Stimulated activated CD8-positive, alpha-beta memory T cell treated with anti-CD3 and anti-CD28 coated beads, Interleukin-12 subunit alpha, Interleukin-12 subunit beta, amount 100 ng/mL, for 24 hours (primary cell): ENCODE results near the gene COL18A1.
"Not testable (repeated sequence)": the region's sequence is repeated elsewhere in the genome, so short reads cannot be mapped to it uniquely, and the experiment has no call there.

ENCODE experiments used
- DNase-seq: peaks from one replicate; pipeline ENCODE4 v3.0.0-alpha.2; 2020; ENCODE audit errors: extremely low read depth

COL18A1 gene

DNA sequence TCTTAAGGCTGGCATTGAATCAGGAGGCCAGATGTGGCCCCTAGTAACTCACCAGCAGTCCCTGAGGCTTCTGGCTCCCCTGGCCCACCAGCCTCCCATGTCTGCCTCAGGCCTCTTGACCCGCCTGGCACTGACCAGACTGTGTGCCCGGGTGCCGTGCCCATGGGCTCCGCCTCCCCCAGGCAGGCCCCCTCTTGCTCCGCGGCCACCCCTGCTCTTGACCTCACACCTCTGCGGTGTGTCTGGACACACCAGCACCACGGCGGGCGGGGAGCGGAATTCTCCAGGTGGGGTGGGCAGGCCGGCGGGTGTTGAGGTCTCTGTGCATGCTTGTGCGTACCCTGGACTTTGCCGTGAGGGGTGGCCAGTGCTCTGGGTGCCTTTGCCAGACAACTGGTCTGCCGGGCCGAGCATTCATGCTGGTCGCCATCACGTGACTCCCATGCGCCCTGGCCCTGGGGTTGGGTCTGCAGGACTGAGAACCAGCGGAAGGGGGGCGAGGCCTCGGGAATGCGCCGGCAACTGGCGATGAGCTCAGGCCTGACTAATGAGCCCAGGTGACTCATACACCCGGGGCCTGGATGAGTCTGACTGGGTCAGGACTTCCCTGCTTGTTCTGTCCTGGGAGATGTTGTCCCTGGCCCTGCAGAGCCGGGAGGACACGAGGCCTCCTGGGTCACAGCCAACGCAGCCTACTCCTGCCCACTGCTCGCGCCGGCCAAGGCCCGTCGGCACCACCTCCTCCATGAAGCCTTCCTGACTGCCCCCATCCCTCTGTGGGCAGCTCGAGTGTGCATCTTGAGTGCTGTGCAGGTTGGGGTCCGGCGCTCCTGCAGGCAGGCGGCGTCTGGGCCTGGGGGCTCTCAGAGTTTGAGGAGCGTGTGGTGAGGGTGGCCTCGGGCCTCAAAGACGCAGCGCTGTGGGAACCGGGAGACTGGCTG lies 22.6 kb downstream of the COL18A1 start:
- no peak for DNase-seq

DNA sequence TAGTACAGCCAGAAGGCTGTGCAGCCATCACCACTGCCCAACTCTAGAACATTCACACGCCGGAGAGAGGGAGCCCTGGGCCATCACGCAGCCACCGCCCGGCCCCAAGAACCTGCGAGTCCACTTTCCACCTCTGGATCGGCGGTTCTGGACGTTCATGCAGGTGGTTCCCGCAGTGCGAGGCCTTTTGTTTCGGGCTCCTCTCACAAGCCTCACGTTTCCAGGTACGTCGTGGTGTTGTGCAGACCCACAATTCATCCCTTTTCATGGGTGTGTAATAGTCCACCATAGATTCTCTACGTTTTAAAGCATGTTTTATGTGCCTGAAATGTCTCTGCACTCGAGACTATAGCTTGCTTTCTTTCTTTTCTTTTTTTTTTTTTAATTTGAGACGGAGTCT lies 23.6 kb downstream of the COL18A1 start:
- DNase-seq: no peak

DNA sequence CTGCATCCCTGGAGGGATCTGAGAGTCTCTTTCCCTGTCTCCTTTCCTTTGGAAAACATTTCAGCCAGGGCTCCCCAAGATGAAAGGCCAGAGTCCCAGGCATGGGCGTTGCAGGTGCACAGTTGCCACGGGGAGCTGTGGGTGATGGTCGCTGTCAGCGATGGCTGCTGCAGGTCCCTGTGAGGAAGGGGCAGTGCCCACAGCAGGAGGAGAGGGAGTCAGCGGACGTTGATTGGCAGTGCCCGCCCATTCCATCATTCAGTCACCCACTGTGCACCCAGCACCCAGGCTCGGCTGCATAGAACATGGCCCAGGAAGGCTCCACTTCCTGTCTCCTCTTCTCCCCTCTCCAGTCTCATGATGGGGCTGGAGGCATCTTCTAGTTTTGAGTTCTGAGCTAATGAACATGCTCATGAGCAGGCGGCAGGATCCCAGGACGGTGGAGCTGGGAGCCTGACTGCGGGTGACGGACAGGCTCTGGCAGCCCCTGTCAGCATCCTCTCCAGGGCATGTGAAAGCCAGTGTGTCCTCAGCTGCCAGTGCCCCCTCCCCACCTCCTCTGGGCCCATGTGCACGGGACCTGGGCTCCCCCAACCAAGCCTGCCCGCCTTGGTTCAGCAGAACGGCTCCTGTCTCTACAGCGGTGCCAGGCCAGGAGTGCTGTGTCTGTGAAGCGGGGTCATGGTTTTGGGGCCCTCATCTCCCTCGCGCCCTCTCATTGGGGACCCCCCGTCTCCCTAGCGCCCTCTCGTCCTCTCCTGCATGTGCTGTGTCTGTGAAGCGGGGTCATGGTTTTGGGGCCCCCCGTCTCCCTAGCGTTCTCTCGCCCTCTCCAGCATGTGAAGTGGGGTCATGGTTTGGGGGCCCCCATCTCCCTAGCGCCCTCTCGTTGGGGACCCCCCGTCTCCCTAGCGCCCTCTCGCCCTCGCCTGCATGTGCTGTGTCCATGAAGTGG lies 24.5 kb downstream of the COL18A1 start:
- DNase-seq: no peak

- DNase-seq: no peak
Measured at GRCh38 chr21:45430521-45431501, 25.8 kb downstream of the COL18A1 start.

GRCh38 chr21:45431781-45432572 lies 27.0 kb downstream of the COL18A1 start:
- DNase-seq: no peak

- DNase-seq: no peak
Measured at GRCh38 chr21:45432575-45433255, 27.8 kb downstream of the COL18A1 start.

- no peak for DNase-seq
Measured at GRCh38 chr21:45433301-45433700, 28.3 kb downstream of the COL18A1 start.

- no peak for DNase-seq
Measured at GRCh38 chr21:45433911-45434644, 29.1 kb downstream of the COL18A1 start.

DNA sequence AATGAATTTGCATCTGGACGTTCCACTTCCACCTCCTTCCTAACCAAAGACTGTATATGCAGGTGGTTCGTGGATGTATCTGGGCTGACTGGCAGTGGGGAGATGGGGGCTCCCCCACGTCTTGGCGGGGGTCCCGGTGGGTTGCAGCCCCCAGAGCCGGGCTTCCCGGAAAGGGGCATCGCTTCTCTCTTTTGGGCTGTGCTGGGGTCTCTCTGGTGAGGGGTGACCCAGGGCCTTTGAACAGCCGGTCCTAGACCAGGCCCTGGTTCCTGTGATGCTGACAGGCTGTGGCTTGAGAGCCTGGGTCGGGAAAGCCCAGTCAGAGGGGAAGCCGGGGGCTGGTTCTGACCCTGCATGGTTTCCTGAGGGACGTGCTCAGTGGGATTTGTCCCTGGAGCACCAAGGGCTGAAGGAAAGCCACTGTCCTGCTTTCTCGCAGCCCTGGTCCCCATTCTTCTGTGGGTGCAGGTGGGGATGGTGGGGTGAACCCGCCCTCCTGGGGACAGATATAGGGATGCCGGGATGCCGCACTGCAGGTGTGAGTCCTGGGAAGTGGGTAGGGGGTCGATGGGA lies 29.8 kb downstream of the COL18A1 start:
- no peak for DNase-seq

DNA sequence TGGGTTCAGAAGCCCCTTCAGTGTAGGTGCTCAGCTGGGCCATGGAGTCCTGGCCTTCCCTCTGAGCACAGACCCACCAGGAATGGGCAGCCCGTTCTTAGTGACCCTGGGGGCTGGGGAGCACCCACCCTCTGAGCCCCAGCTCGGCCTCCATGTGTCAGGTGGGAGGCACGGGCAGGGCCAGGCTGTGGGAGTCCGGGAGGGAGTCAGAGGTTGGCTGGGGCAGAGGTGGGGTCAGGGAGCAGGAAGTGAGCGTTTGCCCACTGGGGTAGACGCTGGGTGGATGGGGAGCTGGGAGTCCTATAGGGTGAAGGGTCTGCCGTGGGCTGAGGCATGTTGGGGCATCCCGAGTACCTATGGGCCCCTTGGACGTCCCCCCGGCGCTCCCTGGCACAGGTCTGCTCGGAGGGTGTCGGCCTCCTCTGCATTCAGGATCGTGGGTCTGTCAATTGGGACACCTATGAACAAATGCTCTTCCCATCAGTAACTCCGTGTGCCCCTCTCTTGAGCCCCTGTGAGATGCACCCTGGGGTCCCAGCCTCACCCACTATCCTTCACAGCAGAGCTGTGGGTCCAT lies 30.5 kb downstream of the COL18A1 start:
- DNase-seq: no peak

GRCh38 chr21:45436351-45437065 lies 31.5 kb downstream of the COL18A1 start:
- DNase-seq: no peak

DNA sequence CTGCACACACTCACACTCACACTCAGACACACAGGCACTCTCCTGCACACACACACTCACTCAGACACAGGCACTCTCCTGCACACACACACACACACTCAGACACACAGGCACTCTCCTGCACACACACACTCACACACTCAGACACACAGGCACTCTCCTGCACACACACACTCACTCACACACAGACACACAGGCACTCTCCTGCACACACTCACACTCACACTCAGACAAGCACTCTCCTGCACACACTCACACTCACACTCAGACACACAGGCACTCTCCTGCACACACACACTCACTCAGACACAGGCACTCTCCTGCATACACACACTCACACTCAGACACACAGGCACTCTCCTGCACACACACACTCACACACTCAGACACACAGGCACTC lies 32.9 kb downstream of the COL18A1 start:
- not testable (repeated sequence) for DNase-seq

DNA sequence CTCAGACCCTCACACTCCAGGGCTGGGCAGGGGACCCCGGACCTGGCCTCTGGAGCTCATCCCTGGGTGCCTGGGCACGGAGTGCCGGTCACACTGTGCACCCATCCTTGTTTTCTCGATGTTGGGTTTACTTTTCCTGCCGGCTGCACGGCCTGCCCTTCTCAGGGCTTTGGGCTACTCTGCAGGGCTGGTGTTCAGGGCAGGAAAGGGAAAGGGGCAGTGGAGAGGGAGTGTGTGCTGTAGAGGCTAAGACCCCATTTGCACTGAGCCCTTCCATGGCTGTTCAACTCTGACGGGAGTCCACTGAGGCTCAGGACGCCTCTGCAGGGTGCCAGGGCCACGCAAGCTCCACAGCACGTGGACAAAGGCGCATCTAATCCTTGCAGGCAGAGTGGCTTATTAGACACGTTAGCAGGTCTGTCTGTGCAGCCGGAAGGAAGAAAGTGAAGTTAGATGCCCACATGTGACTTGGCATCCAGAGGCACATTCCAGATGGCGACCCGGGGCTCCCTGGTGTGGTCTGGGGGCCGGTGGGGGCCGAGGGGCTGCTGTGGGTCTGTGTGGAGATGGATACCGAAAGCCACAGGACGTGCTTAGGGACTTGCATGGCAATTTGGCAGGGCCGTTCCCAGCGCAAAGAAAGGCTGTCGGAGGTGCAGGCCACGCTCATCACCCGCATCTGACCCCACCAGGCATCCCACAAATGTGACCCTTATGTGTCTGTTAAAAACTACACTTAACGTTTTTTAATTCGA lies 33.6 kb downstream of the COL18A1 start:
- DNase-seq: no peak

DNA sequence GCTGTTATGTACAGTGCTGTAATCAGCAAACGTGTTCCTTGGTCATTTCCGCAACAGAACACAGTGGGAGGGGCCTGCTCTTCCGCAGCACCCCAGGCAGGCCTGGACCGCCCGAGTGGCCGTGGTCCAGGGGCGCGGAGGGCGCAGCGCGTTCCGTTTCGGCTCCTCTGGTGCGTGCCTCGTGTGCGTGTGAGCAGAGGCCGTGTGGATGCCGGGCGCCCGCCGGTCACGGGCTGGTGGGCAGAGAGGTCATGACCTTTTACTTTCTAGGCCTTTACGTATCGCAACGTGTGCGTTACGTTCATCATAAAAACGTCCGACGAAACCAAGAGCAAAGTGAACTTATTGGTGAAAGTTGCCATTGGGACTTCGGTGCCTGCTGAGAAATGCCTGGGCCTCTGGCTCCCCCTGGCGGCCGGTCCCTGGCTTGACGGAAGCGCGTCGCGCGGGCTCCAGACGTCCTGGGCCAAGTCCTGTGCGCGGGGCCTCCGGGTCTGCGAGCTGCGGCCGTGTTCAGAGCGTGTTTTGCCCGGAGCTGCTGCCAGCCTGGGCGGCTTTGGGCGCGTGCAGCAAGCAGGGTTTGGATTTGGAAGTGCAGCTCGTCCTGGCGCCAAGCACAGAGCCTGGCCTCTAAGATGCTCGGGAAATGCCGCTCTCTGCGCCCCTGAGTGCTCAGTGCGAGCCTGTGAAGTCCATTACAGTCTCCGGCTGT lies 34.4 kb downstream of the COL18A1 start:
- DNase-seq: peak; percentile 55

GRCh38 chr21:45439901-45440461 lies 35.0 kb downstream of the COL18A1 start:
- no peak for DNase-seq

DNA sequence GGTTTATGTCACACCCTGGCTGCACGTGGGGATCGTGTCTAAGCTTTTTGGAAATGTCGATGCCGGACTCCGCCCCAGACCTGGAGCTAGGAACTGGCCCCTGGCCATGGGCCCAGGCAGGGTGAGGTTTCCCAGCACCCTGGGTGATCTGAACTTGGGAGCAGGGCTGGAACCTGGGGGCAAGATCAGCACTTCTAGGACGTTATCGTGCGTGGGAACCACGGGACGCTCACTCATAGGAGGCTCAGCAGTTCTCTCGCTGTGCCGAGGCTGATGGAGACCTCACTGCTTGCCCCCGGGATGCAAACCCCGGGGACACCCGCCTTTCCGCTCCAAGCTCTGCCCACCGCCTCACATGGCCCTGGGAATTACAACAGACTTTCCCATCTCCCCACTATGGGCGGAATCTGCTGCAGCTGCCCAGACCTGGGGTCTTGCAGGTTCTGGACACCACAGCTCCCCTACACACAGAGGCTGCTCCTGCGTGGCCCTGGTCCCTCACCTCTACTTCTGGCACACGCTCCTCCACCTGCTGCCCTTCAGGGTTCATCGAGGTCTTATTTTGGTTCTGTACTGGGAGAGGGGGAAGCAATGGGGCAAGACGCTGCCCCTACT lies 35.9 kb downstream of the COL18A1 start:
- no peak for DNase-seq
